BLaER1 (cell line): ENCODE measurements around the gene TPRG1L.

Source experiments
- H3K27ac ChIP-seq: shearing (Covaris generic); formaldehyde crosslinking; 2 replicates; pipeline ENCODE4 v1.8.1; 2022
- H3K27me3 ChIP-seq: shearing (Covaris generic); formaldehyde crosslinking; 2 replicates; pipeline ENCODE4 v1.8.1; 2022
- H3K36me3 ChIP-seq: shearing (Covaris generic); formaldehyde crosslinking; 2 replicates; pipeline ENCODE4 v1.8.1; 2022
- H3K4me1 ChIP-seq: shearing (Covaris generic); formaldehyde crosslinking; 2 replicates; pipeline ENCODE4 v1.8.1; 2022
- H3K4me2 ChIP-seq: shearing (Covaris generic); formaldehyde crosslinking; 2 replicates; pipeline ENCODE4 v1.8.1; 2022
- H3K4me3 ChIP-seq: shearing (Covaris generic); formaldehyde crosslinking; 2 replicates; pipeline ENCODE4 v1.8.1; 2022
- H3K9ac ChIP-seq: shearing (Covaris generic); formaldehyde crosslinking; 2 replicates; pipeline ENCODE4 v1.8.1; 2022
- H3K9me3 ChIP-seq: shearing (Covaris generic); formaldehyde crosslinking; 2 replicates; pipeline ENCODE4 v1.8.1; 2022
- H4K20me1 ChIP-seq: shearing (Covaris generic); formaldehyde crosslinking; 2 replicates; pipeline ENCODE4 v1.8.1; 2022
- Cebpa-rat ChIP-seq: shearing (Covaris generic); IDR thresholded peaks from 2 replicates; pipeline ENCODE4 v1.8.1; 2022

The TPRG1L gene

GRCh38 chr1:3598522-3599285 is 26.1 kb upstream of the TPRG1L start:
- peaks cover 98% of the 10 kb centered on the region for H3K4me1 ChIP-seq
- TF ChIP-seq Cebpa-rat, result no peak

GRCh38 chr1:3599286-3599811 is 25.5 kb upstream of the TPRG1L start:
- H4K20me1 ChIP-seq, result peaks cover 96% of the 10 kb centered on the region
- H3K9ac ChIP-seq, result peak overlapping the region; percentile 40
- peaks cover 45% of the 10 kb centered on the region for H3K36me3 ChIP-seq
- H3K27me3 ChIP-seq, result no peaks in the 10 kb centered on the region
- H3K27ac ChIP-seq, result peak overlapping the region; percentile 70
- peaks cover 96% of the 10 kb centered on the region for H3K4me1 ChIP-seq
- H3K4me2 ChIP-seq, result peak overlapping the region; percentile 91
- no peaks in the 10 kb centered on the region for H3K9me3 ChIP-seq
- TF ChIP-seq Cebpa-rat, result no peak
- H3K4me3 ChIP-seq, result 0 out of 2 replicates have a peak overlapping the region, but pooled peaks have one; percentile 35

More at GRCh38 chr1:3598522-3599285, 26.1 kb upstream of the TPRG1L start:
- Histone ChIP-seq H3K9ac (peak overlapping the region; percentile 40; the same call in 1 of the 2 replicates), H3K27me3 (no peaks in the 10 kb centered on the region), H3K27ac (peak overlapping the region; percentile 70), H3K9me3 (no peaks in the 10 kb centered on the region), H3K4me2 (peak overlapping the region; percentile 91), H3K4me3 (0 out of 2 replicates have a peak overlapping the region, but pooled peaks have one; percentile 35), H4K20me1 (peaks cover 95% of the 10 kb centered on the region), H3K36me3 (peaks cover 40% of the 10 kb centered on the region)

GRCh38 chr1:3599816-3600215 is 25.0 kb upstream of the TPRG1L start:
- Histone ChIP-seq H3K4me2 (peak overlapping the region; percentile 91), H3K4me1 (peaks cover 95% of the 10 kb centered on the region), H3K4me3 (no peak overlapping the region), H3K27ac (peak overlapping the region; percentile 70), H4K20me1 (peaks cover 96% of the 10 kb centered on the region), H3K27me3 (no peaks in the 10 kb centered on the region), H3K9me3 (no peaks in the 10 kb centered on the region), H3K9ac (peak overlapping the region; percentile 40), H3K36me3 (peaks cover 41% of the 10 kb centered on the region)
- no peak for TF ChIP-seq Cebpa-rat

- H3K4me1 ChIP-seq, result peaks cover 95% of the 10 kb centered on the region
- H3K9ac ChIP-seq, result 0 out of 2 replicates have a peak overlapping the region, but pooled peaks have one; percentile 40
- H3K4me3 ChIP-seq, result no peak overlapping the region
- 0 out of 2 replicates have a peak overlapping the region, but pooled peaks have one; percentile 70 for H3K27ac ChIP-seq
- H4K20me1 ChIP-seq, result peaks cover 96% of the 10 kb centered on the region
- no peaks in the 10 kb centered on the region for H3K27me3 ChIP-seq
- peak overlapping the region; percentile 91 for H3K4me2 ChIP-seq
- peaks cover 38% of the 10 kb centered on the region for H3K36me3 ChIP-seq
- no peaks in the 10 kb centered on the region for H3K9me3 ChIP-seq
- TF ChIP-seq Cebpa-rat, result no peak
Observed at GRCh38 chr1:3600354-3600753, 24.5 kb upstream of the TPRG1L start.

- Histone ChIP-seq H3K9me3 (no peaks in the 10 kb centered on the region), H3K4me3 (no peak overlapping the region), H3K4me2 (peak overlapping the region; percentile 91), H4K20me1 (peaks cover 100% of the 10 kb centered on the region), H3K9ac (0 out of 2 replicates have a peak overlapping the region, but pooled peaks have one; percentile 12), H3K27me3 (no peaks in the 10 kb centered on the region), H3K4me1 (peaks cover 96% of the 10 kb centered on the region), H3K27ac (no peak overlapping the region), H3K36me3 (peaks cover 51% of the 10 kb centered on the region)
- no peak for TF ChIP-seq Cebpa-rat
Observed at GRCh38 chr1:3601743-3602142, 23.1 kb upstream of the TPRG1L start.

GRCh38 chr1:3602375-3602774 is 22.4 kb upstream of the TPRG1L start:
- Histone ChIP-seq H3K4me3 (no peak overlapping the region), H3K4me1 (peaks cover 96% of the 10 kb centered on the region), H3K9ac (0 out of 2 replicates have a peak overlapping the region, but pooled peaks have one; percentile 12), H3K4me2 (peak overlapping the region; percentile 91), H3K9me3 (no peaks in the 10 kb centered on the region), H3K36me3 (peaks cover 57% of the 10 kb centered on the region), H3K27me3 (no peaks in the 10 kb centered on the region), H3K27ac (no peak overlapping the region), H4K20me1 (peaks cover 100% of the 10 kb centered on the region)
- TF ChIP-seq Cebpa-rat, result no peak

GRCh38 chr1:3603156-3603555 is 21.7 kb upstream of the TPRG1L start:
- no peak overlapping the region for H3K4me2 ChIP-seq
- H3K27ac ChIP-seq, result no peak overlapping the region
- TF ChIP-seq Cebpa-rat, result no peak
- peaks cover 100% of the 10 kb centered on the region for H4K20me1 ChIP-seq
- no peaks in the 10 kb centered on the region for H3K9me3 ChIP-seq
- H3K4me1 ChIP-seq, result peaks cover 96% of the 10 kb centered on the region
- H3K4me3 ChIP-seq, result no peak overlapping the region
- H3K36me3 ChIP-seq, result peaks cover 61% of the 10 kb centered on the region
- H3K9ac ChIP-seq, result no peak overlapping the region
- no peaks in the 10 kb centered on the region for H3K27me3 ChIP-seq

- Histone ChIP-seq H3K9ac (no peak overlapping the region), H3K27ac (no peak overlapping the region), H3K4me3 (no peak overlapping the region), H3K9me3 (no peaks in the 10 kb centered on the region), H3K36me3 (peaks cover 61% of the 10 kb centered on the region), H4K20me1 (peaks cover 100% of the 10 kb centered on the region), H3K27me3 (no peaks in the 10 kb centered on the region), H3K4me1 (peaks cover 96% of the 10 kb centered on the region), H3K4me2 (no peak overlapping the region)
- no peak for TF ChIP-seq Cebpa-rat
Observed at GRCh38 chr1:3603571-3604467, 21.0 kb upstream of the TPRG1L start.

GRCh38 chr1:3604468-3604974 is 20.3 kb upstream of the TPRG1L start:
- Histone ChIP-seq H4K20me1 (peaks cover 100% of the 10 kb centered on the region), H3K9ac (no peak overlapping the region), H3K27me3 (no peaks in the 10 kb centered on the region), H3K4me3 (no peak overlapping the region), H3K36me3 (peaks cover 61% of the 10 kb centered on the region), H3K4me1 (peaks cover 96% of the 10 kb centered on the region), H3K27ac (no peak overlapping the region), H3K9me3 (no peaks in the 10 kb centered on the region), H3K4me2 (0 out of 2 replicates have a peak overlapping the region, but pooled peaks have one; percentile 3)
- no peak for TF ChIP-seq Cebpa-rat
